GM23248 (cell line): Measurements from ENCODE around the gene RCSD1. TPM values are rescaled to one million over a fixed set of nuclear protein-coding genes. Genes with fewer than 3 reads are reported as not detected.

Experiments
- DNase-seq: peaks from one replicate; pipeline ENCODE4 v3.0.0-alpha.2; 2015
- H2AFZ ChIP-seq: fragments of 200-600 bp; sonication (generic); 2 replicates; pipeline ENCODE4 v1.6.1; 2016; ENCODE audit warnings: antibody characterized with exemption
- H3F3A ChIP-seq: fragments of 200-600 bp; sonication (generic); 2 replicates; pipeline ENCODE4 v1.6.1; 2016; ENCODE audit warnings: mild to moderate bottlenecking, antibody characterized with exemption, mixed run types; ENCODE audit not compliant: insufficient read depth
- H3K27ac ChIP-seq: fragments of 200-600 bp; sonication (generic); 2 replicates; pipeline ENCODE4 v1.5.1; 2016; ENCODE audit warnings: mild to moderate bottlenecking
- H3K27me3 ChIP-seq: fragments of 200-600 bp; sonication (generic); replicated peaks from 2 replicates; pipeline ENCODE4 v1.6.1; 2016; ENCODE audit warnings: mild to moderate bottlenecking; ENCODE audit not compliant: insufficient read depth
- H3K36me3 ChIP-seq: fragments of 200-600 bp; sonication (generic); 2 replicates; pipeline ENCODE4 v1.6.1; 2016; ENCODE audit warnings: low read depth, mild to moderate bottlenecking
- H3K4me1 ChIP-seq: fragments of 200-600 bp; sonication (generic); 2 replicates; pipeline ENCODE4 v1.6.1; 2016; ENCODE audit warnings: mild to moderate bottlenecking; ENCODE audit not compliant: insufficient read depth
- H3K4me2 ChIP-seq: fragments of 200-600 bp; sonication (generic); one replicate; pipeline ENCODE4 v1.6.1; 2016; ENCODE audit warnings: mild to moderate bottlenecking; ENCODE audit not compliant: unreplicated experiment
- H3K4me3 ChIP-seq: fragments of 200-600 bp; sonication (generic); 2 replicates; pipeline ENCODE4 v1.5.1; 2016; ENCODE audit warnings: mild to moderate bottlenecking
- H3K79me2 ChIP-seq: fragments of 200-600 bp; sonication (generic); 2 replicates; pipeline ENCODE4 v1.6.1; 2016; ENCODE audit warnings: mild to moderate bottlenecking; ENCODE audit not compliant: insufficient read depth
- H3K9ac ChIP-seq: fragments of 200-600 bp; sonication (generic); 2 replicates; pipeline ENCODE4 v1.6.1; 2016; ENCODE audit warnings: mild to moderate bottlenecking
- H3K9me2 ChIP-seq: fragments of 200-600 bp; sonication (generic); 2 replicates; pipeline ENCODE4 v1.6.1; 2016; ENCODE audit warnings: mixed run types, mild to moderate bottlenecking, moderate library complexity; ENCODE audit not compliant: insufficient read depth
- H3K9me3 ChIP-seq: fragments of 200-600 bp; sonication (generic); one replicate; pipeline ENCODE4 v1.6.1; 2017; ENCODE audit warnings: low read depth
- H4K20me1 ChIP-seq: fragments of 200-600 bp; sonication (generic); 2 replicates; pipeline ENCODE4 v1.6.0; 2016; ENCODE audit not compliant: insufficient read depth
- EZH2 ChIP-seq: fragments of 200-600 bp; sonication (generic); IDR thresholded peaks from 2 replicates; pipeline ENCODE4 v1.6.1; 2018; ENCODE audit warnings: antibody characterized with exemption, mild to moderate bottlenecking; ENCODE audit not compliant: insufficient read depth, poor library complexity, severe bottlenecking
- EZH2phosphoT487 ChIP-seq: fragments of 200-600 bp; sonication (generic); IDR thresholded peaks from 2 replicates; pipeline ENCODE4 v1.6.1; 2018; ENCODE audit warnings: antibody characterized with exemption, moderate library complexity, mild to moderate bottlenecking, low read depth; ENCODE audit not compliant: insufficient read depth
- WGBS, 2 experiments: methylation state at CpG; one replicate each; pipeline ENCODE4 v1.1.6; 2015 to 2017; ENCODE audit warnings: low lambda C conversion rate in 2 of 2, low coverage in 1 of 2; ENCODE audit errors: missing lambda C conversion rate in 2 of 2; 5-methylcytosine and 5-hydroxymethylcytosine counted together
- in situ Hi-C: fragments of 300-500 bp; cut with MboI; formaldehyde crosslinking; loops from 2 replicates; pipeline ENCODE4 v1.15.0; 2020
- polyA plus RNA-seq: library from polyadenylated mRNA; unstranded; fragments of >200 nt; fragmentation: Nextera tagmentation; extraction: Ambion mirVana; gene quantifications from 2 replicates; pipeline ENCODE4 v1.2.1, GENCODE V29; 2016
- total RNA-seq: library from RNA; depleted of rRNA; stranded (reverse); fragments of >200 nt; shearing (Covaris generic); gene quantifications from 2 replicates; pipeline ENCODE4 v1.2.3, GENCODE V29; 2014

The RCSD1 gene
- total and polyA plus RNA-seq, 2 experiments from 2014 or later, result 0.22 to 0.23 TPM

DNA sequence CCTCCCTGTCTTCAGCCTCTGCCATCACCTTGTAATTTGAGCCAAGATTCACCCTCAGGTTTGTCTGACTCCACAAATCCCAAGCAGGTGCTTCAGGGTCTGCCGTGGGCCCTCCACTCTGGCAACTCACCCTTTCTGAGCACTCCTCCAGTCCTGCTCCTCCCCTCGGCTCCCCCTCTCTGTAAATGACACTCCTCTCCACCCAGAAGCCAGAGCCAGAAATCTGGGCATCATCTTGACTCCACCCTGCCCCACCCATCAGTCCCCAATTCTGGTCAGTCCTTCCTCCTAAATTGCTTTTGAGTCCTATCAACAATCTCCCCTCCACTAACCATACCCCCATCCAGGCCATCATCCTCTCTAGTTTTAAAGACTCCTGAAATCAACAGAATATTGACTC, 40.5 kb downstream of the RCSD1 start:
- Histone ChIP-seq H3K27ac (no peak overlapping the region), H2AFZ (no peak overlapping the region), H3K27me3 (no peaks in the 10 kb centered on the region), H4K20me1 (no peaks in the 10 kb centered on the region), H3K9me2 (no peaks in the 10 kb centered on the region), H3K9me3 (no peaks in the 10 kb centered on the region), H3K4me1 (peaks cover 17% of the 10 kb centered on the region), H3K4me3 (no peak overlapping the region), H3K36me3 (no peaks in the 10 kb centered on the region), H3K79me2 (no peaks in the 10 kb centered on the region), H3F3A (peaks cover 13% of the 10 kb centered on the region), H3K9ac (no peak overlapping the region), H3K4me2 (no peak overlapping the region)
- in situ Hi-C loops, result no loop called here
- TF ChIP-seq EZH2 (no peak), EZH2phosphoT487 (no peak)
- WGBS, 2 experiments, result 71 to 73% methylated on average over 2 of the region's 2 CpGs
- DNase-seq, result no peak

DNA sequence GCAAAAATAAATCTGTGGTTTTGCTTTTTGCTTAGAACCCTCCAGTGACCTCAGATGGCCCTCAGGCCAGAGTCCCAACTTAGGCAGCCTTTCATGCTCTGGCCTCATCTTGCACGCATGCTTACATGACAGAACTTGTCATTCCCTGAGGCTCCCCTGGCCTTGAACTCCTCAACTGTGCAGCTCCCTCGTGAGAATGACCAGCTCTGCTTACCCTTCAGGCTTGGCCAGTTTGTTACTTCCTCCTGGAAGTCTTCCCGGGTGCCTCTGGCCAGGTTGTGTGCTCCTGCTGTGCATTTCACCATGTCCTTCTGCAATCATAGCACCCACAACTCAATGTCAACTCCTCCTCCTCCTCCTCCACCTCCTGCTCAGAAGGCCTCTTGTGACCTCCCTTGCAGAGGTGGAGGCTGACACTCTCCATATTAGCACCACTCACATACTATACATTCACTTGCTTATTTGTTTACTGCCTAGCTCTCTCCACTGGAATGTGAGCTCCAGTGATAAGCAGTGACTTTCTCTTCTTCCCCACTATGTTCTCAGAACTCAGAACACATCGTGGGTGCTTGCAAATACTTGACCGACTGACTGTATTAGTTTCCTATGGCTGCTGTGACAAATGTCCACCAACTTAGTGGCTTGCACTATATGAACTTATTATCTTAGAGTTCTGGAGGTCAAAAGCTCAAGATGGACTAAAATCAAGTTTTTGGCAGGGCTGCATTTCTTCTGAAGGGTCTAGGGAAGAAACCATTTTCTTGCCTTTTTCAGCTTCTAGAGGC, 41.9 kb downstream of the RCSD1 start:
- Histone ChIP-seq H3K27me3 (no peaks in the 10 kb centered on the region), H3F3A (peaks cover 2% of the 10 kb centered on the region; the same call in 1 of the 2 replicates), H3K4me2 (no peak overlapping the region), H3K4me1 (peaks cover 5% of the 10 kb centered on the region), H2AFZ (no peak overlapping the region), H3K36me3 (no peaks in the 10 kb centered on the region), H3K9me2 (no peaks in the 10 kb centered on the region), H3K79me2 (no peaks in the 10 kb centered on the region), H3K4me3 (no peak overlapping the region), H4K20me1 (no peaks in the 10 kb centered on the region), H3K9ac (no peak overlapping the region), H3K27ac (no peak overlapping the region), H3K9me3 (no peaks in the 10 kb centered on the region)
- no peak for TF ChIP-seq EZH2
- TF ChIP-seq EZH2phosphoT487, result no peak
- in situ Hi-C loops, result no loop called here
- no peak for DNase-seq
- 72 to 74% methylated on average over 5 of the region's 5 CpGs for WGBS, 2 experiments

DNA sequence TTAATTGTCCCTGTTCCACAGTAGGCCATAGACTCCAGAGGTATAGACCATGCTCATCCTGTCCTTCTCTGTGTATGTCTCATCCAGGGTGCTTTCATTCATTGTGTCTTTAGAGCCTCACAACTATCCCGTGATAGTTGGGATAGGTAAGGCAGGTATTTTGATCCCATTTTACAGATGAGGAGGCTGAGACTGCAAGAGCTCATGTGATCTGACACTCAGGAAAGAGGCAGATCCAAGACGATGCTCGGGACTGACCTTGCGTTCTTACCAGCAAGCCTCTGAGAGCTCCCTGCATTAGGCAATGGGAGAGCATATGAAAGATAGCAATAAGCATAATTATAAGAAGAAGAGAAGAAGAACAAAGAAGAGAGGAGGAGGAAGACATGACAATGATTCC, 42.8 kb downstream of the RCSD1 start:
- H3K4me1 ChIP-seq, result no peaks in the 10 kb centered on the region
- H3K27me3 ChIP-seq, result no peaks in the 10 kb centered on the region
- H3K4me3 ChIP-seq, result no peak overlapping the region
- no peaks in the 10 kb centered on the region for H3F3A ChIP-seq
- TF ChIP-seq EZH2, result no peak
- no peaks in the 10 kb centered on the region for H3K79me2 ChIP-seq
- H3K27ac ChIP-seq, result no peak overlapping the region
- H3K9ac ChIP-seq, result no peak overlapping the region
- no peak overlapping the region for H3K4me2 ChIP-seq
- no peaks in the 10 kb centered on the region for H3K36me3 ChIP-seq
- no peaks in the 10 kb centered on the region for H3K9me2 ChIP-seq
- no peak overlapping the region for H2AFZ ChIP-seq
- no peak for DNase-seq
- in situ Hi-C loops, result no loop called here
- no peaks in the 10 kb centered on the region for H4K20me1 ChIP-seq
- no peaks in the 10 kb centered on the region for H3K9me3 ChIP-seq
- 61 to 71% methylated on average over 4 of the region's 4 CpGs for WGBS, 2 experiments

DNA sequence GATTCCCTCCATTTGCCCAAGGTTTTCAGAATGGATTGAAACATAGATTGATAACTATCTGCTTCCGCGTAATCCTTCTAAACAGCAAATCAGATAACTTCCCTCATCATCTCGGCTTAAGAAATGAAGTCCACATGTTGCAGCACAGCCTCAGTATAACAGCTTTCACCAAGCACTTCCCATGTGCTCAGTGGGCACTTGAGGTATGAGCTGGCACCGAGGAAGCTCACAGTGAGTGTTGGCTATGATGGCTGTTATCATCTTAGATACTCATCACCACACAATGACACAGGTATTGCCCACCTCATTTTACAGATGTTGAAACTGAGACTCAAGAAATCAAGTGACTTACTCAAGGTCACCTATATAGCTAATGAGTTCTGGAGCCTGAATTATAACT, 43.2 kb downstream of the RCSD1 start:
- no peaks in the 10 kb centered on the region for H3K4me1 ChIP-seq
- WGBS, 2 experiments, result 75 to 89% methylated on average over 4 of the region's 4 CpGs
- no peak for DNase-seq
- no peak overlapping the region for H3K9ac ChIP-seq
- no peaks in the 10 kb centered on the region for H3K36me3 ChIP-seq
- in situ Hi-C loops, result no loop called here
- no peak overlapping the region for H2AFZ ChIP-seq
- no peaks in the 10 kb centered on the region for H3K79me2 ChIP-seq
- H3K27ac ChIP-seq, result no peak overlapping the region
- H3K27me3 ChIP-seq, result no peaks in the 10 kb centered on the region
- no peak overlapping the region for H3K4me3 ChIP-seq
- H3K4me2 ChIP-seq, result no peak overlapping the region
- no peaks in the 10 kb centered on the region for H3K9me3 ChIP-seq
- H3K9me2 ChIP-seq, result no peaks in the 10 kb centered on the region
- H4K20me1 ChIP-seq, result no peaks in the 10 kb centered on the region
- H3F3A ChIP-seq, result no peaks in the 10 kb centered on the region
- TF ChIP-seq EZH2, result no peak
- no peak for TF ChIP-seq EZH2phosphoT487
